ENCODE measurements around the gene RECQL5. TPM values are rescaled to one million over a fixed set of nuclear protein-coding genes. Genes with fewer than 3 reads are reported as not detected.
A peak's percentile ranks its signal among the peaks of the same experiment; 100 is the strongest.

The RECQL5 gene
- total and polyA plus RNA-seq, 2 of the 8 experiments (the other 6 are each of a cell fraction or from before 2014, with no cell fraction given): 15.1 to 41.1 TPM

- TF ChIP-seq FOSL1 (IDR thresholded peaks at IDR 0.05; ENCODE audit: insufficient read depth, low read depth, low read length): no peak
- TF ChIP-seq SP4 (IDR thresholded peaks at IDR 0.05; ENCODE audit: low read length): no peak
- TF ChIP-seq KDM1A (IDR thresholded peaks at IDR 0.05; ENCODE audit: borderline replicate concordance, low read length): no peak
- peak; percentile 52 to 72 (median 53) for TF ChIP-seq CTCF (IDR thresholded peaks at IDR 0.05; ENCODE audit: control extremely low read depth in 1 of 3, insufficient read depth in 1 of 3, low read depth in 1 of 3, low read length in 3 of 3)
- TF ChIP-seq CBX5 (IDR thresholded peaks at IDR 0.05; ENCODE audit: low read depth, low read length): no peak
- no peak for TF ChIP-seq MAFK (IDR thresholded peaks at IDR 0.05; ENCODE audit: low read depth, low read length)
- TF ChIP-seq TBP (IDR thresholded peaks at IDR 0.05; ENCODE audit: low read depth, low read length): peak; percentile 7; the same call in 1 of the 2 replicates
- peak; percentile 53 to 65 for TF ChIP-seq RAD21 (IDR thresholded peaks at IDR 0.05 in 1 of 2, conservative IDR thresholded peaks at IDR 0.05 in 1 of 2; ENCODE audit: low read depth in 2 of 2, low read length in 2 of 2)
Observed at GRCh38 chr17:75587675-75588595, 79.0 kb downstream of the RECQL5 start, which contains the start of gene MYO15B (continued).

Measured in H1 (cell line).